ENCODE measurements around the gene SPRING1. TPM values are rescaled to one million over a fixed set of nuclear protein-coding genes. Genes with fewer than 3 reads are reported as not detected.

SPRING1 gene
- total RNA-seq, 2 experiments from 2014 or later, result 7.6 to 7.8 TPM

GRCh38 chr12:116734156-116734768, 3.6 kb downstream of the SPRING1 start:
- Mint-ChIP-seq H3K36me3 (ENCODE audit: low read depth) (peaks cover 41% of the 10 kb centered on the region), H3K9me3 (no peaks in the 10 kb centered on the region), H3K4me1 (ENCODE audit: low read depth) (peaks cover 43% of the 10 kb centered on the region), H3K27me3 (no peaks in the 10 kb centered on the region), H3K27ac (peak overlapping the region; percentile 18), H3K4me3 (peak overlapping the region; percentile 75)
- Histone ChIP-seq H3K4me1 (ENCODE audit: insufficient read depth, low read length) (peaks cover 30% of the 10 kb centered on the region), H3K36me3 (ENCODE audit: insufficient read depth, low read length) (peaks cover 27% of the 10 kb centered on the region), H3K9me3 (ENCODE audit: control insufficient read depth in 1 of 2, insufficient read depth in 1 of 2, low read length in 2 of 2) (no peaks in the 10 kb centered on the region), H3K27ac (ENCODE audit: low read depth in 1 of 2, low read length in 2 of 2) (no peak overlapping the region), H3K27me3 (ENCODE audit: control insufficient read depth in 1 of 2, insufficient read depth in 2 of 2, low read length in 2 of 2) (no peaks in the 10 kb centered on the region), H3K4me3 (ENCODE audit: low read length) (no peak overlapping the region)
- ChIA-PET POLR2A (no interaction called here), CTCF (no interaction called here)
- DNase-seq (no peak), ATAC-seq (ENCODE audit: poor library complexity) (no peak)
- intact Hi-C loops (cut with DNase I, micrococcal nuclease), result loop anchor here in 1 of 2 experiments (10.0 kb wide), 1 partner anchor 1281 kb away; the partner anchor contains the start of gene RFC5
- TF ChIP-seq CTCF (IDR thresholded peaks at IDR 0.05), result no peak

- Mint-ChIP-seq H3K4me3 (no peak overlapping the region), H3K27me3 (no peaks in the 10 kb centered on the region), H3K36me3 (ENCODE audit: low read depth) (peaks cover 29% of the 10 kb centered on the region), H3K27ac (no peak overlapping the region), H3K9me3 (no peaks in the 10 kb centered on the region), H3K4me1 (ENCODE audit: low read depth) (peaks cover 44% of the 10 kb centered on the region)
- ChIA-PET POLR2A (no interaction called here), CTCF (interaction anchor here (1.6 kb wide), 1 partner anchor 23 kb away, joined by 3 read pairs; no protein-coding TSS in a partner anchor)
- no peaks in the 10 kb centered on the region for H3K27me3 ChIP-seq (ENCODE audit: control insufficient read depth in 1 of 2, insufficient read depth in 2 of 2, low read length in 2 of 2)
- TF ChIP-seq CTCF (IDR thresholded peaks at IDR 0.05), result no peak
- DNase-seq, result no peak
- no peak overlapping the region for H3K4me3 ChIP-seq (ENCODE audit: low read length)
- no peak overlapping the region for H3K27ac ChIP-seq (ENCODE audit: low read depth in 1 of 2, low read length in 2 of 2)
- H3K4me1 ChIP-seq (ENCODE audit: insufficient read depth, low read length), result peaks cover 14% of the 10 kb centered on the region
- H3K36me3 ChIP-seq (ENCODE audit: insufficient read depth, low read length), result peaks cover 32% of the 10 kb centered on the region
- H3K9me3 ChIP-seq (ENCODE audit: control insufficient read depth in 1 of 2, insufficient read depth in 1 of 2, low read length in 2 of 2), result no peaks in the 10 kb centered on the region
- intact Hi-C loops (cut with DNase I, micrococcal nuclease), result loop anchor here in 1 of 2 experiments (10.0 kb wide), 1 partner anchor 1283 kb away; the partner anchor contains the start of gene RFC5
- no peak for ATAC-seq (ENCODE audit: poor library complexity)
Observed at GRCh38 chr12:116731801-116732200, 6.1 kb downstream of the SPRING1 start.

GRCh38 chr12:116727891-116728290, 10.0 kb downstream of the SPRING1 start:
- intact Hi-C loops (cut with DNase I, micrococcal nuclease), result no loop called here

More at GRCh38 chr12:116727891-116728290, 10.0 kb downstream of the SPRING1 start:
- no peaks in the 10 kb centered on the region for H3K9me3 ChIP-seq (ENCODE audit: control insufficient read depth in 1 of 2, insufficient read depth in 1 of 2, low read length in 2 of 2)
- H3K9me3 Mint-ChIP-seq, result no peaks in the 10 kb centered on the region
- H3K27me3 Mint-ChIP-seq, result no peaks in the 10 kb centered on the region
- no peak overlapping the region for H3K27ac ChIP-seq (ENCODE audit: low read depth in 1 of 2, low read length in 2 of 2)
- H3K4me3 Mint-ChIP-seq, result no peak overlapping the region
- ATAC-seq (ENCODE audit: poor library complexity) (no peak), DNase-seq (no peak)
- H3K4me3 ChIP-seq (ENCODE audit: low read length), result no peak overlapping the region
- ChIA-PET POLR2A (no interaction called here), CTCF (no interaction called here)
- H3K36me3 Mint-ChIP-seq (ENCODE audit: low read depth), result peaks cover 12% of the 10 kb centered on the region
- peaks cover 18% of the 10 kb centered on the region for H3K36me3 ChIP-seq (ENCODE audit: insufficient read depth, low read length)
- TF ChIP-seq CTCF (IDR thresholded peaks at IDR 0.05), result no peak
- no peaks in the 10 kb centered on the region for H3K27me3 ChIP-seq (ENCODE audit: control insufficient read depth in 1 of 2, insufficient read depth in 2 of 2, low read length in 2 of 2)
- H3K4me1 ChIP-seq (ENCODE audit: insufficient read depth, low read length), result peaks cover 4% of the 10 kb centered on the region
- no peak overlapping the region for H3K27ac Mint-ChIP-seq
- peaks cover 19% of the 10 kb centered on the region for H3K4me1 Mint-ChIP-seq (ENCODE audit: low read depth)

Measured in CD4-positive, alpha-beta T cell (primary cell).